B cell (primary cell): ENCODE measurements around the gene CD59. TPM values are rescaled to one million over a fixed set of nuclear protein-coding genes. Genes with fewer than 3 reads are reported as not detected.

Experiments used
- polyA plus RNA-seq: library from polyadenylated mRNA; depleted of rRNA; stranded (reverse); fragments of >200 nt; gene quantifications from 2 replicates; pipeline ENCODE4 v1.2.3, GENCODE V29; 2012
- total RNA-seq, 2 donors: library from RNA; stranded (reverse); fragments of 120-200 nt in 1 of 2; gene quantifications; 1 replicate in 1 of 2; 2 replicates in 1 of 2; pipeline versions ENCODE4 v1.2.3 to v1.2.4, GENCODE V29; 2013 to 2022

Gene CD59
- total and polyA plus RNA-seq, 2 donors (not counting 1 experiment from before 2014, with no cell fraction given) = 10.9 to 41.3 TPM

Other genes with a start within 250 kb of the CD59 start
- not detected in 2 replicates for gene C11orf91, start 35.6 kb downstream of the CD59 start, total RNA-seq
- not detected in 2 replicates for gene C11orf91, start 35.6 kb downstream of the CD59 start, polyA plus RNA-seq
- 32.7 and 34.3 TPM in 2 replicates for gene FBXO3, start 38.1 kb upstream of the CD59 start, total RNA-seq
- gene FBXO3, start 38.1 kb upstream of the CD59 start, polyA plus RNA-seq = 16.8 and 27.4 TPM in 2 replicates
- gene LMO2, start 155.7 kb upstream of the CD59 start, total RNA-seq = 6.2 and 7.3 TPM in 2 replicates
- gene LMO2, start 155.7 kb upstream of the CD59 start, polyA plus RNA-seq = 10.7 and 11.6 TPM in 2 replicates